Activated CD4-positive, alpha-beta T cell treated with anti-CD3 and anti-CD28 coated beads, Interleukin-2, amount 10 ng/mL, durations not matched to agents 24 days and 14 days (primary cell): ENCODE data around the gene ST6GAL1. TPM values are rescaled to one million over a fixed set of nuclear protein-coding genes. Genes with fewer than 3 reads are reported as not detected.
A peak's percentile ranks its signal among the peaks of the same experiment; 100 is the strongest.
"Not testable (repeated sequence)": the region's sequence is repeated elsewhere in the genome, so short reads cannot be mapped to it uniquely, and the experiment has no call there.

Experiments
- DNase-seq: peaks from one replicate; pipeline ENCODE4 v3.0.0; 2022
- H3K27ac Mint-ChIP-seq: one replicate; pipeline ENCODE4 v1.8.0; 2022; ENCODE audit warnings: mild to moderate bottlenecking, mixed read lengths
- H3K27me3 Mint-ChIP-seq: one replicate; pipeline ENCODE4 v1.8.0; 2022; ENCODE audit warnings: mixed read lengths
- H3K36me3 Mint-ChIP-seq: one replicate; pipeline ENCODE4 v1.8.0; 2022; ENCODE audit warnings: low read depth, mild to moderate bottlenecking, mixed read lengths
- H3K4me1 Mint-ChIP-seq: one replicate; pipeline ENCODE4 v1.8.0; 2021; ENCODE audit warnings: mixed read lengths
- H3K4me3 Mint-ChIP-seq: one replicate; pipeline ENCODE4 v1.8.0; 2022; ENCODE audit warnings: mild to moderate bottlenecking, moderate library complexity, mixed read lengths
- H3K9me3 Mint-ChIP-seq: one replicate; pipeline ENCODE4 v1.8.0; 2021; ENCODE audit warnings: mixed read lengths
- intact Hi-C: fragments of 100-400 bp; cut with micrococcal nuclease; formaldehyde crosslinking; loops from one replicate; pipeline ENCODE4 v1.15.1; 2023
- total RNA-seq: library from RNA; stranded (reverse); gene quantifications from 2 replicates; pipeline ENCODE4 v1.2.3, GENCODE V29; 2022

The ST6GAL1 gene
- total RNA-seq, 1 donor from 2014 or later: 128 TPM

DNA sequence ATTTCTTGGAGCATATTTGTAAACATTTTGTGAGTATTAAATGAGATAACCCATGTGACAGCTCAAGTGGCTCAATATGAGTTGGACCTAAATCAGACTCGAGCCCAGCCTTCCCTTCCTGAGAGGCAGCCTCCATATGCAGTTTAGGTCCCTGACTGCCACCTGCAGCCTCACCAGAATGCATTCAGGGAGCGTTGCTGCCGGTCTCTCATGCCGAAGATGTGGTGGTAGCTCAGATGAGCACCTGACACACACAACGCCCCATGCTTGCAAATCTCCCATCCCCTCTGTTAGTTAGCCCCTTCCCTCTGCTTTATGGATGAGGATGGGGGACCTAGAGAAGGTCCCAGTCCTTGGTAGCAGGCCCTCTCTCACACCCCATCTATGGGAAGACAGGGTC is 9.2 kb downstream of the ST6GAL1 start:
- peaks cover 41% of the 10 kb centered on the region for H3K36me3 Mint-ChIP-seq

DNA sequence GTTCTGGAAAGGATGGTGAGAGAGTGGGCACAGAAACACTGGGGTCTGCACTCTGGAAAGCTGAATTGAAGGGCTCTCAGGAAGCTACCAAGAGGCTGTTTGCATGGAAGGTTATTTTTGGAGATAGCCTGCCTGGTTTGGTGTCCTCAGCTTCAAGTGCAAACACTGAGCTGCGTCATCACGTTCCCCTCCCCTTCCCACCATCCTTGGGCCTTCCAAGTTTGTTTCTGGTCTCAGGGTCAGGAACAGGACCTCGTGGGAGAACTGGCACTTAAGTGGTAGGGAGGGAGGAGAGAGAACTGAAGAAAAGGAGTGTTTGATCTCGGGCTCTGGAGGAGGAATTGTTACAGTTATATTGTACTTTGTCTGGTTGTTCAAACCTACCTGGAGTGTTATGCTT is 10.6 kb downstream of the ST6GAL1 start:
- H3K27me3 Mint-ChIP-seq: no peaks in the 10 kb centered on the region
- DNase-seq: no peak
- peaks cover 39% of the 10 kb centered on the region for H3K36me3 Mint-ChIP-seq
- no peak overlapping the region for H3K27ac Mint-ChIP-seq
- no peak overlapping the region for H3K4me3 Mint-ChIP-seq
- H3K4me1 Mint-ChIP-seq: peaks cover 15% of the 10 kb centered on the region
- H3K9me3 Mint-ChIP-seq: no peaks in the 10 kb centered on the region
- intact Hi-C loops: no loop called here

More for the DNA sequence above, 9.2 kb downstream of the ST6GAL1 start:
- Mint-ChIP-seq H3K27ac (peak overlapping the region; percentile 12), H3K27me3 (no peaks in the 10 kb centered on the region), H3K4me3 (no peak overlapping the region), H3K9me3 (no peaks in the 10 kb centered on the region), H3K4me1 (peaks cover 20% of the 10 kb centered on the region)
- intact Hi-C loops: loop anchor here (10.0 kb wide), 1 partner anchor 225 kb away; no protein-coding TSS in a partner anchor
- DNase-seq: no peak

DNA sequence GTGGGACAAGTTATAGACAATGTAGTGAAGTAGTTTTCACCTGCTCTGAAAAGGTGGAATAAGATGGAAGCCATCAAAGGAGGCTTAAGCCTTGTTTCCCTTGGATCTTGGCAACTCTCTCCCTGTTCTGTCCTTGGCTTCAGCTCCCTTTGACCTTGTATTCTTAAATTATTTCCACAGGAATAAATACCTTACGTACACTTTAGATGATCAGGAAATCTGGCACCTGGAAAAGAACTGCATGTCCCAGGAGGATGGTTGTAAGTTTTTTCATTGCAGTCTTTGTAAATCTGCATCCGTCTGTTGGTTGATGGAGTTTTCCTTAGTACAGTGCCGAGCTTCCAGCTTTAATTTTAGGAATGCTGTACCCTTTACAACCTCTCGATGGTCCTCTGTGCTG is 11.8 kb downstream of the ST6GAL1 start:
- no peaks in the 10 kb centered on the region for H3K27me3 Mint-ChIP-seq

DNA sequence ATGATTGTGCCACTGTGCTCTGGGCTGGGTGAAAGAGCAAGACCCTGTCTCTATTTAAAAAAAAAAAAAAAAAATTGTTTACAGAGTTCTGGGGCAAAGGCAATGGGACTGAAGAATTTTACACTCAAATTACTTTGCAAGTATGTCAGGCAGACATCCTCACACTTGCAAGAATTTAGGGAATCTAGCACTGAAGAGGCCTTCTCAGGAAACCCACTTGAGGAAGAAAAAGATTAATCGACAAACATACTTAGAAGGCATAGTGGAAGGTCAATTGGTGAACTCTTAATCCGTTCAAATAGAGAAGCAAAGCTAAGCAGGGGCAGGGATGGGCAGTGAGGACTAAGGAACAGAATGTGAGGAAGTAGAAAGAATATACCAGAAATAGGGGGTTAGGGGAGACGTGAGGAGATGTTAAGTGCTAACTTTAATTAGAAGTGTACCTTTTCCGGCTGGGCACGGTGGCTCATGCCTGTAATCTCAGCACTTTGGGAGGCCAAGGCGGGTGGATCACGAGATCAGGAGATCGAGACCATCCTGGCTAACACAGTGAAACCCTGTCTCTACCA is 15.0 kb downstream of the ST6GAL1 start:
- intact Hi-C loops: no loop called here
- Mint-ChIP-seq H3K27me3 (no peaks in the 10 kb centered on the region), H3K9me3 (no peaks in the 10 kb centered on the region), H3K4me3 (no peak overlapping the region), H3K4me1 (peaks cover 29% of the 10 kb centered on the region), H3K36me3 (peaks cover 59% of the 10 kb centered on the region), H3K27ac (no peak overlapping the region)
- DNase-seq: no peak

More for the DNA sequence above, 11.8 kb downstream of the ST6GAL1 start:
- Mint-ChIP-seq H3K4me1 (peaks cover 22% of the 10 kb centered on the region), H3K36me3 (peaks cover 48% of the 10 kb centered on the region), H3K27ac (no peak overlapping the region), H3K9me3 (no peaks in the 10 kb centered on the region), H3K4me3 (no peak overlapping the region)
- no peak for DNase-seq
- intact Hi-C loops: no loop called here

DNA sequence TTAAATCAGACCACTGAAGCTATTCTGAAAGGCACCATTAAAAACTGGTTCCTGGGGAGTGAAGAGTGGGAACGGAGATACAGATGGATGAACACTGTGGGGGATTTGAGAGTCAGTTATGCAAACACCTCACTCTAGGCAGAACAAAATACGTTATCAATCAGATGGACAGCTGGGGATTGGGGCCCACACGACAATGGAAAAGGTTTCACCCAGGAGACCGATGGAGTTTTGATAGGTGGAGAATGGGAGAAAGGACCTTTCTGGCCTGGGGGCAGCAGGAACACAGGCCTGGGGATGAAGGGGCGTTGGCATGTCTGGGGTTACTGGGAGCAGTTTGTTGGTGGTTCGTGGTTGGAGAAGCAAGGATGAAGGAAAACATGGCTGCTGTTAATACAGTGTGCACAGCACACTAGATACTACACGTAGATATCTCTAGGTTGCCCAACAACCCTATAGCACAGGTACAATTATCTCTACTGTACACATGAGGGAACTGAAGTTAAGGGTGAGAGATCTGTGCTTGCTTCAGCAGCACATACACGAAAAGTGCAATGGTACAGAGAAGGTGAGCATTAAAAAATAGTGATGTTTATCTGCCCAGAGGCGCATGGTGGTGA is 16.5 kb downstream of the ST6GAL1 start:
- no peak overlapping the region for H3K27ac Mint-ChIP-seq
- H3K27me3 Mint-ChIP-seq: no peaks in the 10 kb centered on the region
- H3K4me1 Mint-ChIP-seq: peaks cover 29% of the 10 kb centered on the region

DNA sequence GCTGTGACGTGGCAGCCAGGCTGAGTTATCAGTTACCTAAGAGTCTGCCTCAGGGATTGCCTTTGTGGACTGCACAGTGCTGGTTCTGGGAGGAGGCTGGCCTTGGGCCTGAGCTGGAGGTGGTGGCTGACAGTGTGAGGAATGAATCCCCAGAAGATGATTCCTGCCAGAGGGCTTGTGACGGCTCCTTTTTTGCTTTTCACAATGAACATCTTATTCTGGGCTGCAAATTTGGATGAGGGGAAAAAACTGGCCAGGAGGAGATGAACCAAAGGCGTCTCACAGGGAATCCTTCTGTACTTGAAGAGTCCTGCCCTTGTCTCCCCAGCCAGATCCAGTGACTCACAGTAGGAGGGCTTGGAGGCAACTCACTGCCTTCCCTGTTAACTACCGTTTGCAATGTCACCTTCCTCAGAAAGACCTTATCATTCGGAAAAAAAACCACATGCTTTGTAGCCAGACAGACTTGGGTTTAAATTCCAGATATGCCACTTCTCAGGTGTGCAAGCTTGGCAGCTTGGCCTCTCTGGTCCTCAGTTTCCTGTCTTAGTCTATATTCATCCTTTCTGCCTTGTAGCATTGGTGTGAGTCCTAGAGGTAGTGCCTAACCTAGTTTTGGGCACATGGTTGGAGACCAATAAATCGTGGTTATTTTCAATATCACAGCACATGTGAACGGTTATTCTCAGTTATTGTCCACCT is 19.1 kb downstream of the ST6GAL1 start:
- no peak overlapping the region for H3K27ac Mint-ChIP-seq
- H3K9me3 Mint-ChIP-seq: peaks cover 4% of the 10 kb centered on the region
- intact Hi-C loops: no loop called here
- H3K36me3 Mint-ChIP-seq: peaks cover 73% of the 10 kb centered on the region
- no peaks in the 10 kb centered on the region for H3K27me3 Mint-ChIP-seq
- peaks cover 51% of the 10 kb centered on the region for H3K4me1 Mint-ChIP-seq
- no peak overlapping the region for H3K4me3 Mint-ChIP-seq
- no peak for DNase-seq

More for the DNA sequence above, 16.5 kb downstream of the ST6GAL1 start:
- intact Hi-C loops: no loop called here
- Mint-ChIP-seq H3K36me3 (peaks cover 70% of the 10 kb centered on the region), H3K4me3 (no peak overlapping the region), H3K9me3 (no peaks in the 10 kb centered on the region)
- DNase-seq: no peak

DNA sequence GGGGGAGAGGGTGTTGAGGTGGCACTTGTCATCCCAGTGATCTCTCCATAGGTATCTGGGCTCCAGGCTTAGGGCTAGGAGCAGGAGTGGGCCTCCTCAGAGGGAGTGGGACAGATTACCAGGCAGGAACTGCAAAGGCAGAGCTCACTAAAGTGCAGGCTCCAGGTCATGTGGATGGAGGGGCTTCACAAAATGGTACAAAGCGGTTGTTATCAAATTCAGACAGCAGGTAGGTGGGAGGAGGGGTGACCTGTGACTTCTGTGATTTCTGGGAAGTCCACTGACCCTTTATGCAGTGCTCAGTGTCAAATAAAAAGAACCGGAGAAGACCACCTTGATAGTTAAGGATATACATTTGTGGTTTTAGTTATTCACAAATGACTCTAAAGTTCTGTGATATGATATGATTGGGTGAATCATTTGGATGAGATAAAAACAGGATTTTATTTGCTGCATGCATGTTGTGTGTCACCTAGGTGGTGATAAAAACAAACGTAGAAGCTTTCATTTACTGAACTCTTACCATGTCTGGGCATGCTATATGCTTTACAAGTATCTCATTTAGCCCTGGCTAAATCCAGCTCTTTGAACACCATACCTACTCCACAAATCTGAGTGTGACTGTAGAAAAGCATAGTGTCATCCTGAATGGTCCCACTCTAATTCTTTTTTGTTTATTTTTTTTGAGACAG is 20.2 kb downstream of the ST6GAL1 start:
- Mint-ChIP-seq H3K36me3 (peaks cover 75% of the 10 kb centered on the region), H3K4me1 (peaks cover 59% of the 10 kb centered on the region), H3K27ac (peak overlapping the region; percentile 27), H3K4me3 (no peak overlapping the region), H3K9me3 (peaks cover 4% of the 10 kb centered on the region), H3K27me3 (no peaks in the 10 kb centered on the region)
- intact Hi-C loops: loop anchor here (5.0 kb wide), 2 partner anchors 88 to 112 kb away; no protein-coding TSS in a partner anchor
- no peak for DNase-seq

DNA sequence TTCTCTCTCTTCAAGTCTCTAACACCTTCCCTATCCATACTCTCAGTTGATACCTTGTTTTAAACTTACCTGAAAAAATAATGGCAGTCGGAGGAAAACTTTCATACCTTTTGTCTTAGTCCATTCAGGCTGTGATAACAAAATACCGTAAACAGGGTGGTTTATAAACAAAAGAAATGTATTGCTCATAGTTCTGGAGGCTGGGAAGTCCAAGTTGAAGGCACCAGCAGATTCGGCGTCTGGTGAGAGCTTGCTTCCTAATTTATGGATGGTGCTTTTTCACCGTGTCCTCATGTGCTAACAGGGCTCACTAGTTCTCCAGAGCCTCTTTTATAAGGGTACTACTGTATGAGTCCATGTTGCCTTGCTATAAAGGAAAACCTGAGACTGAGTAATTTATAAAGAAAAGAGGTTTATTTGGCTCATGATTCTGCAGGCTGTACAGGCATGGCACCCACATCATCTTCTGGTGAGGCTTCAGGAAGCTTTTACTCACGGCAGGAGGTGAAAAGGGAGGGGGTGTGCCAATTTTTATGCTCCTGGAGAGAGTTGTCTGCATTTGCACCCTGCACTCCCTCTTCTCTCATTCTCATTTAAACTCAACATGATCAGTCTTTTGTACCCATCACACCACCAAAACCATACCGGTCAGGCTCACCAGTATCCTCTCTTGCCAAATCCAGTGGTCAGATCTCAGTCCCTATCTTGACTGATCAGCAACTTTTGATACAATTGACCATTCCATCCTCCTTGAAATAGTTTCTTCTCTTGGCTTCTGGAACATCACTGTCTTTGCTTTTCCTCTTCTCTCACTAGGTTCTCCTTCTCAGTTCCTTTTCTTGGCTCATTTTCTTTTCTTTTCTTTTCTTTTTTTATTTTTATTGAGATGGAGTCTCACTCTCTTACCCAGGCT is 21.6 kb downstream of the ST6GAL1 start:
- no peak for DNase-seq
- Mint-ChIP-seq H3K9me3 (peaks cover 4% of the 10 kb centered on the region), H3K4me3 (peak overlapping the region; percentile 63), H3K36me3 (peaks cover 81% of the 10 kb centered on the region), H3K27me3 (no peaks in the 10 kb centered on the region), H3K27ac (peak overlapping the region; percentile 85), H3K4me1 (peaks cover 66% of the 10 kb centered on the region)
- intact Hi-C loops: loop anchor here (5.0 kb wide), 2 partner anchors 90 to 110 kb away; no protein-coding TSS in a partner anchor

DNA sequence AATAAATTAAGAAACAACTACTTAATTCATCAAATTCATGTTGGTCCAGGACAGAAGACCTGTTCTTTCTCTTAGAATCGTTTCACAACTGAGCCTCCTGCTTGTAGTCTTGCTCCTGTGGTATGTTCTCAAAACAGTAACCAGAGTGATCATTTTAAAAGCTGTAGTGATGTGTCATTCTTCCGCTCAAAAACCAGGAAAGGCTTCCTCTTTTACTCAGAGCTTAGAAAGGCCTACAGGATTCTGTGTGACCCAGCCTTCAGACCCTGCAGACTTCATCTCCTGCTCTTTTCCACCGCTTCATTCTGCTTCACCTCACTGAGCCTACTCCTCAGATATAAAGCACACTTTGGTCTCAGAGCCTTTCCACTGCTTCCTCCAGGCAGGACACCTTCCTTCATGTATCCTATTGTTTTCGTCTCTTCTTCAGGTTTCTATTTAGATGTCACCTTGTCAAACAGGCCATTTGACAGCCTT is 22.7 kb downstream of the ST6GAL1 start:
- intact Hi-C loops: loop anchor here (1.0 to 5.0 kb wide), 5 partner anchors 20 to 109 kb away; no protein-coding TSS in a partner anchor
- peak overlapping the region; percentile 85 for H3K27ac Mint-ChIP-seq
- H3K4me3 Mint-ChIP-seq: peak overlapping the region; percentile 63
- no peaks in the 10 kb centered on the region for H3K27me3 Mint-ChIP-seq
- H3K9me3 Mint-ChIP-seq: peaks cover 4% of the 10 kb centered on the region
- peak; percentile 74 for DNase-seq
- H3K4me1 Mint-ChIP-seq: peaks cover 64% of the 10 kb centered on the region
- H3K36me3 Mint-ChIP-seq: peaks cover 80% of the 10 kb centered on the region

DNA sequence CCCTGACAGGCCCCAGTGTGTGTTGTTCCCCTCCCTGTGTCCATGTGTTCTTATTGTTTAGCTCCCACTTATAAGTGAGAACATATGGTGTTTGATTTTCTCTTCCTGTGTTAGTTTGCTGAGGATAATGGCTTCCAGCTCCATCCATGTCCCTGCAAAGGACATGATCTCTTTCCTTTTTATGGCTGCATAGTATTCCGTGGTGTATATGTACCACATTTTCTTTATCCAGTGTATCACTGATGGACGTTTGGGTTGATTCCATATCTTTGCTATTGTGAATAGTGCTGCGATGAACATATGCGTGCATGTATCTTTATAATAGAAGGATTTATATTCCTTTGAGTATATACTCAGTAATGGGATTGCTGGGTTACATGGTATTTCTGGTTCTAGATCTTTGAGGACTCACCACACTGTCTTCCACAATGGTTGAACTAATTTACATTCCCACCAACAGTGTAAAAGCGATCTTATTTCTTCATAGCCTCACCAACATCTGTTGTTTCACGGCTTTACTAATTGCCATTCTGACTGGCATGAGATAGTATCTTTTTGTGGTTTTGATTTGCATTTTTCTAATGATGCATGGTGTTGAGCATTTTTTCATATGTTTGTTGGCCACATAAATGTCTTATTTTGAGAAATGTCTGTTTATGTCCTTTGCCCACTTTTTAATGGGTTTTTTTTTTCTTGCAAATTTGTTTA is 23.8 kb downstream of the ST6GAL1 start:
- Mint-ChIP-seq H3K27ac (peak overlapping the region; percentile 78), H3K4me3 (peak overlapping the region; percentile 65), H3K36me3 (peaks cover 72% of the 10 kb centered on the region), H3K4me1 (peaks cover 62% of the 10 kb centered on the region)
- intact Hi-C loops: loop anchor here (1.0 to 5.0 kb wide), 5 partner anchors 21 to 108 kb away; no protein-coding TSS in a partner anchor
- not testable (repeated sequence) for H3K9me3 Mint-ChIP-seq, DNase-seq, H3K27me3 Mint-ChIP-seq

DNA sequence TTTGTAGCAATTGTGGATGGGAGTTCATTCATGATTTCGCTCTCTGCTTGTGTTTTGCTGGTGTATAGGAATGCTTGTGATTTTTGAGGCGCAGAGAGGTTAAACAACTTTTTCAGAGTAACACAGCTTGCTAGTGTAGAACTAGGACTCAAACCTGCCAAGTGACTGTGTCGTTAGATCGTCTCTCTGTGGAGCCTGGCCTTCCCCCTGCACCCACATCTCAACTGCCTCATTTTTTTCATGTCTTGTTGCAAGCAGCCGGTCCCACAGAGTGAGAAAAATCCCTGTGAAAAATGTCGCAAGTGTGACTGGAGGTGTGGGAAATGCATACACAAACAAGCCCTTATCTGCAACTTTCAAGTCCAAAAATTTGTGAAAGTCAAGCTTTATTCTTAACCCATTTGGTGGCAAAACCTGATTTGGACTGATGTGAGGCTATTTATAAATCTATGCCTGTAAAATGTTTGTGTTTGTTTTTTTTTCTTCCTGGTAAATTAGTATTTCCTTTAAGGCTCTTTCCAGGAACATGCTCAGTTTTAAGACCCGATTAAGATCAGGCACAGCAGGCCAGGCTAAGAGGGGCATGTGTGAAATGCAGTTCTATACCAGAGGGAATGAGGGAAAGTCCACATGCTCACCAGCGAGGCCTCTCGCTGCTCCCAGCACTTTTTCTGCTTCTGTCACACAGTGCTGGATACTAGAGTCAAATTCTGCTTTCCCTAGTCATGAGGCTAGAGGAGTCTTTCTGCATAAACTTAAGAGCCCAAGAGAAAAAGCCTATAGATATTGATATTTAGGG is 25.8 kb downstream of the ST6GAL1 start:
- H3K4me3 Mint-ChIP-seq: no peak overlapping the region
- H3K27me3 Mint-ChIP-seq: no peaks in the 10 kb centered on the region
- H3K27ac Mint-ChIP-seq: no peak overlapping the region
- peaks cover 60% of the 10 kb centered on the region for H3K4me1 Mint-ChIP-seq
- H3K36me3 Mint-ChIP-seq: peaks cover 61% of the 10 kb centered on the region
- intact Hi-C loops: no loop called here
- no peak for DNase-seq
- H3K9me3 Mint-ChIP-seq: peaks cover 4% of the 10 kb centered on the region
